H9 (cell line): Measurements from ENCODE around the gene STK32B. TPM values are rescaled to one million over a fixed set of nuclear protein-coding genes. Genes with fewer than 3 reads are reported as not detected.
"Not testable (repeated sequence)": the region's sequence is repeated elsewhere in the genome, so short reads cannot be mapped to it uniquely, and the experiment has no call there.

Experiments
- DNase-seq: peaks from one replicate; pipeline ENCODE4 v3.0.0-alpha.2; 2017
- H2AFZ ChIP-seq: one replicate; pipeline ENCODE4 v1.6.1; 2013; ENCODE audit warnings: mild to moderate bottlenecking, low read length, control low read depth, moderate library complexity
- H2AK5ac ChIP-seq: 2 replicates; pipeline ENCODE4 v1.6.1; 2013; ENCODE audit warnings: low read length, control low read depth, mixed read lengths; ENCODE audit not compliant: insufficient read length
- H2BK120ac ChIP-seq: one replicate; pipeline ENCODE4 v1.6.1; 2013; ENCODE audit warnings: low read depth, mild to moderate bottlenecking, low read length, control low read depth, inconsistent platforms; ENCODE audit not compliant: poor library complexity, severe bottlenecking
- H2BK12ac ChIP-seq: 2 replicates; pipeline ENCODE4 v1.6.1; 2013; ENCODE audit warnings: low read length, control low read depth, mixed read lengths, low read depth; ENCODE audit not compliant: insufficient read length
- H2BK15ac ChIP-seq: 2 replicates; pipeline ENCODE4 v1.6.1; 2013; ENCODE audit warnings: low read depth, low read length, control low read depth
- H2BK20ac ChIP-seq: one replicate; pipeline ENCODE4 v1.6.1; 2013; ENCODE audit warnings: low read depth, mild to moderate bottlenecking, low read length, control low read depth, inconsistent platforms; ENCODE audit not compliant: poor library complexity, severe bottlenecking
- H2BK5ac ChIP-seq: 2 replicates; pipeline ENCODE4 v1.6.1; 2013; ENCODE audit warnings: low read length, control low read depth, mixed read lengths; ENCODE audit not compliant: insufficient read length
- H3K14ac ChIP-seq: 2 replicates; pipeline ENCODE4 v1.6.1; 2013; ENCODE audit warnings: low read length, control low read depth; ENCODE audit not compliant: insufficient read depth
- H3K18ac ChIP-seq: 2 replicates; pipeline ENCODE4 v1.6.1; 2013; ENCODE audit warnings: low read depth, mild to moderate bottlenecking, mixed read lengths, low read length, control low read depth; ENCODE audit not compliant: insufficient read length
- H3K23ac ChIP-seq: 2 replicates; pipeline ENCODE4 v1.6.1; 2013; ENCODE audit warnings: low read length, control low read depth, mixed read lengths, low read depth; ENCODE audit not compliant: insufficient read length
- H3K23me2 ChIP-seq: 2 replicates; pipeline ENCODE4 v1.6.1; 2013; ENCODE audit warnings: low read depth, mild to moderate bottlenecking, mixed read lengths, low read length, control low read depth; ENCODE audit not compliant: insufficient read length, poor library complexity, severe bottlenecking
- H3K27ac ChIP-seq: 2 replicates; pipeline ENCODE4 v1.5.1; 2013; ENCODE audit warnings: low read length, control low read depth, mixed read lengths, low read depth; ENCODE audit not compliant: insufficient read length
- H3K27me3 ChIP-seq: 2 replicates; pipeline ENCODE4 v1.6.1; 2013; ENCODE audit warnings: low read length, control low read depth, inconsistent platforms; ENCODE audit not compliant: insufficient read depth
- H3K4ac ChIP-seq: 2 replicates; pipeline ENCODE4 v1.6.1; 2013; ENCODE audit warnings: low read depth, mild to moderate bottlenecking, control low read depth, inconsistent platforms, low read length, moderate library complexity
- H3K4me1 ChIP-seq: 2 replicates; pipeline ENCODE4 v1.6.1; 2013; ENCODE audit warnings: low read length, control low read depth, inconsistent platforms; ENCODE audit not compliant: insufficient read depth
- H3K4me2 ChIP-seq: 2 replicates; pipeline ENCODE4 v1.6.1; 2013; ENCODE audit warnings: low read length, control low read depth, mixed read lengths; ENCODE audit not compliant: insufficient read length, insufficient read depth
- H3K56ac ChIP-seq: 2 replicates; pipeline ENCODE4 v1.6.1; 2013; ENCODE audit warnings: low read depth, mild to moderate bottlenecking, mixed read lengths, low read length, control low read depth; ENCODE audit not compliant: insufficient read length
- H3K79me1 ChIP-seq: 2 replicates; pipeline ENCODE4 v1.6.1; 2013; ENCODE audit warnings: low read depth, mild to moderate bottlenecking, moderate library complexity, low read length, control low read depth, inconsistent platforms; ENCODE audit not compliant: insufficient read depth, poor library complexity, severe bottlenecking
- H3K79me2 ChIP-seq: 2 replicates; pipeline ENCODE4 v1.6.1; 2013; ENCODE audit warnings: low read length, control low read depth, inconsistent platforms; ENCODE audit not compliant: insufficient read depth
- H3K9ac ChIP-seq: 2 replicates; pipeline ENCODE4 v1.6.1; 2013; ENCODE audit warnings: low read length, control low read depth, mixed read lengths; ENCODE audit not compliant: insufficient read length; ENCODE audit errors: extremely low read depth
- H3K9me3 ChIP-seq: one replicate; pipeline ENCODE4 v1.6.1; 2013; ENCODE audit warnings: low read depth, low read length, inconsistent platforms; ENCODE audit not compliant: control insufficient read depth
- H3T11ph ChIP-seq: one replicate; pipeline ENCODE4 v1.6.1; 2013; ENCODE audit warnings: mild to moderate bottlenecking, low read length, control low read depth, inconsistent platforms
- H4K20me1 ChIP-seq: one replicate; pipeline ENCODE4 v1.6.1; 2013; ENCODE audit not compliant: control insufficient read depth, insufficient read length, insufficient read depth
- H4K5ac ChIP-seq: 2 replicates; pipeline ENCODE4 v1.6.1; 2013; ENCODE audit warnings: low read depth, mild to moderate bottlenecking, mixed read lengths, low read length, control low read depth; ENCODE audit not compliant: insufficient read length
- H4K8ac ChIP-seq: replicated peaks from 2 replicates; pipeline ENCODE4 v1.6.1; 2013; ENCODE audit warnings: low read length, control low read depth, mixed read lengths, low read depth; ENCODE audit not compliant: insufficient read length
- H4K91ac ChIP-seq: 2 replicates; pipeline ENCODE4 v1.6.1; 2013; ENCODE audit warnings: low read depth, mild to moderate bottlenecking, moderate library complexity, mixed read lengths, low read length, control low read depth; ENCODE audit not compliant: insufficient read length
- H3K27ac Mint-ChIP-seq, 3 experiments: 2 replicates in 2 of 3; 3 replicates in 1 of 3; pipeline ENCODE4 v1.8.0; 2020 to 2021; ENCODE audit warnings: mixed read lengths in 3 of 3, mild to moderate bottlenecking in 1 of 3, moderate library complexity in 1 of 3
- H3K27me3 Mint-ChIP-seq: 2 replicates; pipeline ENCODE4 v1.8.0; 2021; ENCODE audit warnings: low read depth, mild to moderate bottlenecking, moderate library complexity, mixed read lengths
- H3K36me3 Mint-ChIP-seq, 3 experiments: 2 replicates in 2 of 3; 3 replicates in 1 of 3; pipeline ENCODE4 v1.8.0; 2020 to 2021; ENCODE audit warnings: low read depth in 3 of 3, mixed read lengths in 3 of 3; ENCODE audit not compliant: insufficient read depth in 1 of 3
- H3K4me1 Mint-ChIP-seq, 2 experiments: 2 replicates each; pipeline ENCODE4 v1.8.0; 2020; ENCODE audit warnings: mixed read lengths in 2 of 2
- H3K4me3 Mint-ChIP-seq, 2 experiments: 2 replicates in 1 of 2; 3 replicates in 1 of 2; pipeline ENCODE4 v1.8.0; 2020 to 2021; ENCODE audit warnings: mild to moderate bottlenecking in 2 of 2, mixed read lengths in 2 of 2, moderate library complexity in 1 of 2
- H3K9me3 Mint-ChIP-seq, 2 experiments: 2 replicates in 1 of 2; 3 replicates in 1 of 2; pipeline ENCODE4 v1.8.0; 2020; ENCODE audit warnings: mild to moderate bottlenecking in 2 of 2, mixed read lengths in 2 of 2, moderate library complexity in 1 of 2
- CTCF ChIP-seq: fragments of 200-600 bp; sonication (generic); conservative IDR thresholded peaks from 3 replicates; pipeline ENCODE4 v1.8.0; 2021; ENCODE audit warnings: antibody characterized with exemption, mild to moderate bottlenecking
- WGBS: extraction: QIAGEN DNeasy Blood & Tissue Kit; methylation state at CpG from one replicate; pipeline ENCODE4 v1.1.7; 2013; ENCODE audit warnings: missing lambda C conversion rate, low lambda C conversion rate, mixed read lengths; ENCODE audit not compliant: insufficient read length; ENCODE audit errors: extremely low coverage; 5-methylcytosine and 5-hydroxymethylcytosine counted together
- total RNA-seq: library from RNA; stranded (reverse); gene quantifications from 2 replicates; pipeline ENCODE4 v1.2.1, GENCODE V29; 2021

Gene STK32B
- total RNA-seq, 1 experiment from 2014 or later, result 1.0 TPM

- Histone ChIP-seq H3K27ac (no peak overlapping the region), H3K79me2 (no peaks in the 10 kb centered on the region), H2BK20ac (no peak overlapping the region), H3K14ac (no peak overlapping the region), H4K8ac (no peak overlapping the region), H4K20me1 (no peaks in the 10 kb centered on the region), H3K23ac (no peak overlapping the region), H4K91ac (no peak overlapping the region), H2BK15ac (no peak overlapping the region), H3T11ph (no peak overlapping the region), H3K4me1 (no peaks in the 10 kb centered on the region), H3K4ac (no peak overlapping the region), H2BK120ac (no peak overlapping the region), H3K9me3 (no peaks in the 10 kb centered on the region), H3K4me2 (no peak overlapping the region), H3K23me2 (no peaks in the 10 kb centered on the region), H2BK5ac (no peak overlapping the region), H3K56ac (no peak overlapping the region), H2AK5ac (no peak overlapping the region), H3K27me3 (no peaks in the 10 kb centered on the region; the same call in 1 of the 2 replicates), H2BK12ac (no peak overlapping the region), H3K18ac (no peak overlapping the region), H4K5ac (no peak overlapping the region), H2AFZ (no peak overlapping the region), H3K79me1 (no peaks in the 10 kb centered on the region), H3K9ac (no peak overlapping the region)
- Mint-ChIP-seq H3K27ac (no peak overlapping the region), H3K4me3 (no peak overlapping the region), H3K9me3 (no peaks in the 10 kb centered on the region), H3K27me3 (peaks cover 32% of the 10 kb centered on the region), H3K36me3 (no peaks in the 10 kb centered on the region), H3K4me1 (peaks cover 0 to 4% of the 10 kb centered on the region in 2 experiments; a peak in 1 of 4 replicates)
- TF ChIP-seq CTCF, result no peak
- peak; percentile 11 for DNase-seq
- WGBS, result no CpG with 5 or more reads among the region's 8 CpGs
These were observed 46.8 kb upstream of the STK32B start for GRCh38 chr4:5004496-5004895.

GRCh38 chr4:5006932-5007331, 44.3 kb upstream of the STK32B start:
- H3K27me3 ChIP-seq, H3K4ac ChIP-seq, H3K4me2 ChIP-seq, H4K20me1 ChIP-seq, H3K14ac ChIP-seq, H3K79me1 ChIP-seq, H2BK20ac ChIP-seq, H4K8ac ChIP-seq, H3K36me3 Mint-ChIP-seq, H2BK15ac ChIP-seq, H3K23ac ChIP-seq, H3K79me2 ChIP-seq, H2AFZ ChIP-seq, H3K27ac ChIP-seq, H3K9me3 Mint-ChIP-seq, H4K5ac ChIP-seq, H3K4me3 Mint-ChIP-seq, H3K56ac ChIP-seq, H3K4me1 Mint-ChIP-seq, H3K18ac ChIP-seq, H2BK12ac ChIP-seq, H2AK5ac ChIP-seq, H2BK120ac ChIP-seq, H3K9ac ChIP-seq, H3K9me3 ChIP-seq, H3K23me2 ChIP-seq, H4K91ac ChIP-seq, H2BK5ac ChIP-seq, H3K4me1 ChIP-seq, H3K27ac Mint-ChIP-seq, DNase-seq, H3T11ph ChIP-seq: not testable (repeated sequence)
- no CpG with 5 or more reads among the region's 11 CpGs for WGBS
- H3K27me3 Mint-ChIP-seq, result peaks cover 28% of the 10 kb centered on the region
